Measurements from ENCODE around the gene ADIPOR1.

The ADIPOR1 gene

DNA sequence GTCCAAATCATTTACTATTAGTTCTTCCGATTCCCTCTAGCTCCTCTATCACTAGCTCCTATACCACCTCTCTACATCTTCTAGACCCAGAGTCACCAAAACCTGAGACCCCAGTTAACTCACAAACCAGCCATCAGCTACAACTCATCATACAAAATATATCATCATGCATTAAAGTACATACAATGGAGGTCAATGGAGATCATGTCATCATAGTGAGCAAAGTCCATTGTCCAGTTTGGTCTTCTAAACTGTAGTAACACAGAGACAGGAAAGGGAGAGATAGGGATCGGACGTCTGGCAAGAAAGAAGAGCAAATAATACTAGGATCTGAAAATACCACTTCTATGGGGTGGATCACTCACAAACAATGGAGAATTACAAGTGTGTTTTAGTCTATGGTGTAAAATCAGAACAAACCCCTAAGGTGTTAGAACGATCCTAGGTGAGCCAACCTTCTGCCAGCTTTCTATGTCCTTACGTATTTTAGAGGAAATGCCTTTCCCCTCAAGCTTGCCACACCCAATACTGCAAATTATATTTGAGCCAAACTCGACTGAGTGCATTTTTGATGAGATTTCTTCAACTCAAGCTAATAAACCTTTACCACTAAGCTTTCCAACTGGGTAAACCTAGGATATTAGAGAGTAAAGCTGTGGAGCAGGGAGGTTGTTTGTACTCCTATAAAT is 3.9 kb downstream of the ADIPOR1 start:
- Histone ChIP-seq H3K36me3 (ENCODE audit: control insufficient read depth, low read length) (peaks cover 44% of the 10 kb centered on the region), H4K20me1 (ENCODE audit: control insufficient read depth, insufficient read depth, low read depth, low read length) (peaks cover 22% of the 10 kb centered on the region), H3K4me3 (ENCODE audit: low read length) (no peak overlapping the region), H3K4me1 (ENCODE audit: control insufficient read depth, low read length) (peaks cover 20% of the 10 kb centered on the region), H3F3A (ENCODE audit: control insufficient read depth, insufficient read depth) (0 out of 2 replicates have a peak, but pooled peaks cover 5% of the 10 kb centered on the region), H3K27me3 (ENCODE audit: control insufficient read depth, low read length) (no peaks in the 10 kb centered on the region), H3K79me2 (ENCODE audit: control insufficient read depth, low read length) (peaks cover 69% of the 10 kb centered on the region), H3K4me2 (ENCODE audit: low read length) (no peak overlapping the region), H3K9me3 (ENCODE audit: control insufficient read depth, insufficient read depth, low read length) (no peaks in the 10 kb centered on the region), H3K9me2 (replicated peaks; ENCODE audit: control insufficient read depth, low read length) (no peaks in the 10 kb centered on the region), H3K27ac (ENCODE audit: low read depth, low read length) (no peak overlapping the region)
- TF ChIP-seq, protein P1, sequence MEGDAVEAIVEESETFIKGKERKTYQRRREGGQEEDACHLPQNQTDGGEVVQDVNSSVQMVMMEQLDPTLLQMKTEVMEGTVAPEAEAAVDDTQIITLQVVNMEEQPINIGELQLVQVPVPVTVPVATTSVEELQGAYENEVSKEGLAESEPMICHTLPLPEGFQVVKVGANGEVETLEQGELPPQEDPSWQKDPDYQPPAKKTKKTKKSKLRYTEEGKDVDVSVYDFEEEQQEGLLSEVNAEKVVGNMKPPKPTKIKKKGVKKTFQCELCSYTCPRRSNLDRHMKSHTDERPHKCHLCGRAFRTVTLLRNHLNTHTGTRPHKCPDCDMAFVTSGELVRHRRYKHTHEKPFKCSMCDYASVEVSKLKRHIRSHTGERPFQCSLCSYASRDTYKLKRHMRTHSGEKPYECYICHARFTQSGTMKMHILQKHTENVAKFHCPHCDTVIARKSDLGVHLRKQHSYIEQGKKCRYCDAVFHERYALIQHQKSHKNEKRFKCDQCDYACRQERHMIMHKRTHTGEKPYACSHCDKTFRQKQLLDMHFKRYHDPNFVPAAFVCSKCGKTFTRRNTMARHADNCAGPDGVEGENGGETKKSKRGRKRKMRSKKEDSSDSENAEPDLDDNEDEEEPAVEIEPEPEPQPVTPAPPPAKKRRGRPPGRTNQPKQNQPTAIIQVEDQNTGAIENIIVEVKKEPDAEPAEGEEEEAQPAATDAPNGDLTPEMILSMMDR (IDR thresholded peaks at IDR 0.05; ENCODE audit: low read depth, low read length, poor library complexity, severe bottlenecking) = no peak
- TF ChIP-seq EZH2phosphoT487 (IDR thresholded peaks at IDR 0.05; ENCODE audit: borderline replicate concordance, low read length) = no peak

DNA sequence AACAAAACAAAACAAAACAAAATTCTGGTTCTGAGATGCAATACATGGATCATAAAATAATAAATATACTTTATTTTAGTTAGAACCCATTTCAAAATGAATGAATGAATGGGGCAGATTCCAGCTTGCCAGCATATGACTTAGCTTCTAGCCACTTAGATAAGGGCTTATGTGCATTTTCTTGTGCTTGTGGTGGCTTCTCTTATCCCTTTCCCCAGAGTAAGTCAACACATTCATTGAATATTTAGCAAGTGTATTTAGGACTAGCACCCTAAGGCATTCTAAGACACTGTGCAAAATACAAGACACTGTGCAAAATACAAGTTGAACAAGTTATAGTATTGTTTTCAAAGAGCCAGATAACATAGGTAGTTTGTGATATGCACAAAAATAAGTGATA is 4.7 kb downstream of the ADIPOR1 start:
- H3K4me1 ChIP-seq (ENCODE audit: control insufficient read depth, low read length) = peaks cover 14% of the 10 kb centered on the region
- H3K36me3 ChIP-seq (ENCODE audit: control insufficient read depth, low read length) = peaks cover 49% of the 10 kb centered on the region
- H3K9me2 ChIP-seq (replicated peaks; ENCODE audit: control insufficient read depth, low read length) = no peaks in the 10 kb centered on the region
- H3K4me2 ChIP-seq (ENCODE audit: low read length) = no peak overlapping the region
- H4K20me1 ChIP-seq (ENCODE audit: control insufficient read depth, insufficient read depth, low read depth, low read length) = peaks cover 22% of the 10 kb centered on the region
- TF ChIP-seq, protein P1 (IDR thresholded peaks at IDR 0.05; ENCODE audit: low read depth, low read length, poor library complexity, severe bottlenecking) = no peak
- no peak overlapping the region for H3K4me3 ChIP-seq (ENCODE audit: low read length)
- H3K9me3 ChIP-seq (ENCODE audit: control insufficient read depth, insufficient read depth, low read length) = no peaks in the 10 kb centered on the region
- no peak overlapping the region for H3K27ac ChIP-seq (ENCODE audit: low read depth, low read length)
- peaks cover 69% of the 10 kb centered on the region for H3K79me2 ChIP-seq (ENCODE audit: control insufficient read depth, low read length)
- H3K27me3 ChIP-seq (ENCODE audit: control insufficient read depth, low read length) = no peaks in the 10 kb centered on the region
- no peaks in the 10 kb centered on the region for H3F3A ChIP-seq (ENCODE audit: control insufficient read depth, insufficient read depth)

DNA sequence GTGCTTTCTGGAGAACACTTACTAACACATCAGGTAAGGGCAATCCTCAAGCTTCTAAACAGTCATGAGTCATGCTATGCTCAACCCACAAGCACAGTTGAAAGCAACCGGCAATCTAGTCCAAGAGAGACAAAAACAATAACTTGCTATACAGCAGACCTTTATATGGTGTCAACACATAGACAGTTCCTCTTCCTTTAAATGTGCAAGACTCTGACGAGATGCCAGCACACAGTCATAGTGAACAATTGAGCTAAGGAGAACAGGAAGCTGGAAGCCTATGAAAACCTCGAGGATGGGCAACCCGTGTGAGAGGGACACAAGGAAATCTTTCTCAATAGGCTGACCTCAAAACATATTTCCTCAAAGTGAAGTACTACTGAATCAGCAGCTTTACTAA is 5.3 kb downstream of the ADIPOR1 start:
- peaks cover 52% of the 10 kb centered on the region for H3K36me3 ChIP-seq (ENCODE audit: control insufficient read depth, low read length)
- peaks cover 67% of the 10 kb centered on the region for H3K79me2 ChIP-seq (ENCODE audit: control insufficient read depth, low read length)
- TF ChIP-seq, protein P1 (IDR thresholded peaks at IDR 0.05; ENCODE audit: low read depth, low read length, poor library complexity, severe bottlenecking) = no peak
- no peak for TF ChIP-seq EZH2phosphoT487 (IDR thresholded peaks at IDR 0.05; ENCODE audit: borderline replicate concordance, low read length)
- H3K4me3 ChIP-seq (ENCODE audit: low read length) = no peak overlapping the region
- H3F3A ChIP-seq (ENCODE audit: control insufficient read depth, insufficient read depth) = no peaks in the 10 kb centered on the region
- H3K4me1 ChIP-seq (ENCODE audit: control insufficient read depth, low read length) = peaks cover 13% of the 10 kb centered on the region
- H4K20me1 ChIP-seq (ENCODE audit: control insufficient read depth, insufficient read depth, low read depth, low read length) = peaks cover 22% of the 10 kb centered on the region
- no peaks in the 10 kb centered on the region for H3K27me3 ChIP-seq (ENCODE audit: control insufficient read depth, low read length)
- no peaks in the 10 kb centered on the region for H3K9me3 ChIP-seq (ENCODE audit: control insufficient read depth, insufficient read depth, low read length)
- no peak overlapping the region for H3K27ac ChIP-seq (ENCODE audit: low read depth, low read length)
- no peak overlapping the region for H3K4me2 ChIP-seq (ENCODE audit: low read length)
- H3K9me2 ChIP-seq (replicated peaks; ENCODE audit: control insufficient read depth, low read length) = no peaks in the 10 kb centered on the region

Measured in DOHH2 (cell line).